Nucleus accumbens (tissue), 56 donors: Measurements from ENCODE around the gene C1orf35.

Experiments used
- DNase-seq, 56 donors: peaks; one replicate each; lab custom pipeline; 2025; lab: John Stamatoyannopoulos, UW

Gene C1orf35

DNA sequence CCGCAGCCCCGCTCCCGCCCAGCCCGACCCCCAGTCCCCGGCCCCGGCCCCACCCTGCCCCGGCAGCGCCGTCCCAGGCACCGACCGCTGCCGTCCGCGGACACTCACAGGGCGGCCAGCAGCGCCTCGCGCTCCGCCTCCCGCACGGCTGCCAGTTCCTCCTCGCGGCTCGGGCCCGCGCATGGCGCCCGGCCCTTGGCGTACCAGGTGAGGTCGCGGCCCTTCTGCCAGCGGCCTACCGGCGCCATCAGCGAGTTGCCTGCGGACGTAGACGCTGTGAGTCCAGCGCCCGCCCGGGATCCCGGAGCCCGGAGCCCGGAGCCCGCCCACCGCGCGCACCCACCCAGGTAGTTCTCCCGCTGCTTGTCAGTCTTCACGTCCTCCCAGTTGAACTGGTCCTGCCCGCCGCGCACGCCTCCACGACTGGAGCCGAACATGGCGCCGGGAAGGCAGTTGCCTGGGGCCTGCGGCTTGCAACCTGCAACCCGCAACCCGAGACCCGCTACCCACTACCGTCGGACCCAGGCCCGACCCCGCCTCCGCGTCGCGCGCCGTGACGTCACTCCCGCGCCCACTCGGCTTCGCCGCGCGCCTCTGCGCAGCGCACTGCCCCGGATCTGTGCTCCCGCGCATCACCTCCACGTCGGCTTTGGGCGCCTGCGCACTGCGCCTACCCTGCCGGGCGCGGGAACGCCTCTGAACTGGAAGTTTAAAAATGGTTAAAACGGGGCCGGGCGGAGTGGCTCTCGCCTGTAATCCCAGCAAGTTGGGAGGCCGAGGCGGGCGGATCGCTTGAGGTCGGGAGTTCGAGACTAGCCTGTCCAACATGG is at the start of gene C1orf35:
TSS of gene C1orf35 (minus strand) at position 535 of the 830 bp plus-strand sequence. CDS start at position 437, 98 bp downstream.
- DNase-seq, result peak in 55 of 56 donors; percentile 31 to 94 (median 83)

GRCh38 chr1:228152918-228153258 is 49.8 kb upstream of the C1orf35 start:
- no peak for DNase-seq

DNA sequence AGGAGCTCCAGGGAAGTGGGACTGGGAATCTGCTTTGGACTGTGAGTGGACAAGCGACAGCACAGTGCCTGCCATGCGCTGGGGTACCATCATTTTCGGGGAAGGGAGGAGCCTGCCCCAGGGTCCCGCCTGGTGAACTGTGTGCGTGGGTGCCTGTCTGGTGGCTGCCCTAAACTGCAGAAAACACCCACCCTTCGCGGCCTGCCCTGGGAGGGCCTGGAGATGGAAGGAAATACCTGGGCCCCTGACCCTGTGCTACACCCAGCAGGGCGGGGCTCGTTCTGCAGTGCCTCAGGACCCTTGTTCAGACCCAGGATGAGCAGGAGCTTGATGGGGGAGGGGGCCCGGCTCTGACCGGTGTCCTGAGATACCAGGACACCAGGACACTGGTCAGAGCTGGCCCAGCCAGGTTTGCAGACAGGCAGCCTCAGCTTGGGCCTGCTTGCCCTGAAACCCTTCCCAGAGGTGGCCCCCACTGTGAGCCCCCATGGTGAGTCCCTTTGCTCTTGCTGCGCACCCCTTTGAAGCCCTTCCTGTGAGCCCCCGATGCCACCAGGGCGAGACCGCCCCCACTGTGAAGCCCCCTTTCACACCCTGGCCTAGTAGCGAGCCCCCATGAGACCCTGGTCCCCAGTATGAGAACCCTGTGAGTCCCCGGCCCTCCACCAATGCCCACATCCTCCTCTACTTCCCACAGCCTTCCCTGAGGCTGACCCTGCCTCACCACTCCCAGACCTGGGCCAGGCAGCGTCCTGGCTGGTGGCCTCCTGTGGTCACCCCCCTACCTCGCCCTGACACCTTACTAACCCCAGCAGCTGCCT is 49.2 kb upstream of the C1orf35 start:
- no peak for DNase-seq

DNA sequence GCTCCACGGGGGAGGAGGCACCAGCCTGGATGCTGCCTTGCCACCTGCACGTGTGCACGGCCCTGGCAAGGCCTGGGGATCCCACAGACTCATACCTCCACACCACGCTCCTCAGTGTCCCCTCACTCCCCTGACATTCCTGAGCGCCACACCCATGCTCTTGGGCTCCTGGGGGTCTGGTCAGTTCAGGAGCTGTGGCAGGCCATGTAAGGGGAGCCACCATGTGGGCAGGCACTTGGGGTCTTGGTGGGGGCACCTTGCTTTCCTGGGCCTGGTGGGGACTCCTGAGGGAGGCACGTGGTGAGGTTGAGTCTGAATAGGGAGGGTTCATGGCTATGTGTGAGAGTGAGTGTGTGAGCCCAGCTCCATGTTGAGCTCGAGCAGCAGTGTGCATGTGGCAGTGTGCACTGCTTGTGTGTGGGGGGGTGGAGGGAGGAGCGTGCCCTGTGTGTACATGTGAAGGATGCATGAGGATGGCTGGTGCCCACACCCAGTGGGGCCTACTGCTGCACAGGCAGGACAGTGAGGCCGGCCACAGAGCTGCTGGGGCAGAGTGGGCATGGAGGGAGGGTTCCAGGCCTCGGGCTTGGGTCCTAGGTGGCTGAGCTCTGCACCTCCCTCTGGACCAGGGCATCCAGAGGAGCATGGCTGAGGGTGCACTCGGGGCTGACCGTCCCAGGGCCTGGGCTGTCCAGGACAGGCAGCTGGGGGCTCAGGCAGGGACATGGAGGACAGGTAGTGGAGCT is 48.2 kb upstream of the C1orf35 start:
- DNase-seq, result peak in 1 of 56 donors; percentile 20

GRCh38 chr1:228150461-228151179 is 47.5 kb upstream of the C1orf35 start:
- DNase-seq, result peak in 43 of 56 donors; percentile 10 to 82 (median 53)

- peak in 4 of 56 donors; percentile 31 to 58 (median 48) for DNase-seq
Measured at GRCh38 chr1:228150120-228150460, 47.0 kb upstream of the C1orf35 start.

DNA sequence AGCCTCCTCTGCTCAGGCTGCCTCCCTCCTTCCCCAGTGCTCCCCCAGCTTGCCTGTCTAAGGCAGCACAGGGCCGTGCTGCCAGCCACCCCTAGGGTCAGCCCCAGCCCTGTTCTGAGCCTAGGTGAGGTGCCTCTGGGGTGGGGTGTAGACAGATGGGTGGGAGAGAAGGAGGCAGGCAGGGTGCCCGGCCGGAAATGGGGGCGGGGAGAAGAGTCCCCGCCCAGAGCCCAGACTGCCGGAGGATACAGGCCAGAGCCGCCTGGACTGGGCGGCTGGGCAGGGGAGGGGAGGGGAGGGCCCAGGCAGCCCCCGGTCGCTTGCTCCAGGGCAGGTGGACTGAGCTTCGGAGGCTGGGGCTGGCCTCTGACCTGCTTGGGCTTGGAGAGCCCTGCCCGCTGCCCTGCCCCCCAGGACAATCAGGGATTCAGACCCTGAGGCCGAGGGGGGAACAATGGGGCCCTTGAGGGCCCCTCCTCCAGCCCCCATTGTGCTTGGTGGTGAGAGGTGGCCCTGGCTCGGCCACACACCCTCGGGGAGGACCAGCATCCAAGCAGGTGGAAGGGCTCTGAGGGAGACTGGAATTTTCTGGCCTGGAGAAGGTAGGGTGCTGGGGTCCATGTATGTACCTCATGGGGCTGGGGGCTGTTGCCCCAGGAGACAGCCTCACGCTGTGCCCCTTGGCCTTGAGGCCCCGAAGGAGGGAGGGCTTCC is 46.4 kb upstream of the C1orf35 start, which contains the start of gene GJC2:
TSS of gene GJC2 (plus strand) at position 525 of the 714 bp plus-strand sequence. CDS start 7,829 bp downstream, outside the sequence.
- DNase-seq, result peak in 34 of 56 donors; percentile 20 to 86 (median 55)

DNA sequence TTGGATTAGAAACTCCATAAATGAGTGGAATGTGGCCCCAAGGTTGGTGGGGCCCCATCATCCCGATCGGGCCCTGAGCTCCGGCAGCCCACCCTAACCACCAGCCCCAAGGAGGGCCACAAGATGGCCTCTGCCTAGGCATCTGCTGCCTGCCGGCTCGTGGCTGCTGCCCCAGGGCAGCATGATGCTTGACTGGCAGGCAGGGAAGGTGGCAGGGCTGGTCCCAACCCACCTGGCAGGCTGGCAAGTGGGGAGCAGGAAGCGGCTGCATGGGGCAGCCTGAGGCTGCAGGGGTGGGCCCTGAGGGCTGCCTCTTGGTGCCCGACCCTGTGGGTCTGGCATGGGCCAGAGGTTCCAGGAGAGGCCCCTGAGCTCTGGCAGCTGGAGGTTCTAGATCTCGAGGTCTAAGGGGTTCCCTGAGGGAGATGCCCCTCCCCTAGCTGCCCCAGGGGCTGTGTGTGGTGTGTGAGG is 45.8 kb upstream of the C1orf35 start:
- DNase-seq, result no peak

GRCh38 chr1:228148196-228148861 is 45.2 kb upstream of the C1orf35 start:
- peak in 1 of 56 donors; percentile 13 for DNase-seq

DNA sequence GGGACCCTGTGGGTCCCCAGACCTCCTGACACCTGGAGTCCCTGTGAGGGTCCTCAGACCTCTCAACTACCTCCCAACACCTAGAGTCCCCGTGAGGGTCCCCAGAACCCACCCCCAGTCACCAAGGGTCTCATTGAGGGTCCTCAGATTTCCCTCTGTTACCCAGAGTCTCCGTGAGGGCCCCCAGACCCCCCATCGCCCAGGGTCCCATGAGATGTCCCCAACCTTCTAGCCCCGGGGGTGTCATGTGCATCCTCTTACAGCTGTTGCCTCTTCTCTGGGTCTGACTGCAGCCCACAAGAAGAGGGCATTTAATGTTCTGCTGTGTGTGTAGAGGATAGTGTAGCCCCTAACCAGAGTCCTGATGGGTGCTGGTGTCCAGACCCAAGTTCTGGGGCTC is 44.6 kb upstream of the C1orf35 start:
- DNase-seq, result no peak

DNA sequence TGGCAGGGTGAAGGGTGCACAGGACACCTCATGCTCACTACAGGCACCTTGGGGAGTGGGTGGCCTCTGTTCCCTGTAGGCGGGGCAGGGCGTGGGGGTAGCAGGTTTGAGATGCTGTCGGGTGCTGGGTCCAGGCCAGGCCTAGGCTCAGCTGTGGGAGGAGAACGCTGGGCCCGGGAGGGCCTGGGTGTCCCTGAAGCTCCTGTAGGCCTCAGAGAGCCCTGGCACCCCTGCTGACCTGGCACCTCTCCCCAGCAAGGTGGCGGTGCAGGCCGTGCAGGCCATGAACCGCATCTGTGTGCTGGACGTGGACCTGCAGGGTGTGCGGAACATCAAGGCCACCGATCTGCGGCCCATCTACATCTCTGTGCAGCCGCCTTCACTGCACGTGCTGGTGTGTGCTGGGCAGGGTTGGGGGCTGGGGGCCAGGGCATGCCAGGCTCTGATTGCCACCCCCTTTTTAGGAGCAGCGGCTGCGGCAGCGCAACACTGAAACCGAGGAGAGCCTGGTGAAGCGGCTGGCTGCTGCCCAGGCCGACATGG is 44.1 kb upstream of the C1orf35 start:
- DNase-seq, result no peak

GRCh38 chr1:228146417-228147150 is 43.5 kb upstream of the C1orf35 start:
- no peak for DNase-seq

DNA sequence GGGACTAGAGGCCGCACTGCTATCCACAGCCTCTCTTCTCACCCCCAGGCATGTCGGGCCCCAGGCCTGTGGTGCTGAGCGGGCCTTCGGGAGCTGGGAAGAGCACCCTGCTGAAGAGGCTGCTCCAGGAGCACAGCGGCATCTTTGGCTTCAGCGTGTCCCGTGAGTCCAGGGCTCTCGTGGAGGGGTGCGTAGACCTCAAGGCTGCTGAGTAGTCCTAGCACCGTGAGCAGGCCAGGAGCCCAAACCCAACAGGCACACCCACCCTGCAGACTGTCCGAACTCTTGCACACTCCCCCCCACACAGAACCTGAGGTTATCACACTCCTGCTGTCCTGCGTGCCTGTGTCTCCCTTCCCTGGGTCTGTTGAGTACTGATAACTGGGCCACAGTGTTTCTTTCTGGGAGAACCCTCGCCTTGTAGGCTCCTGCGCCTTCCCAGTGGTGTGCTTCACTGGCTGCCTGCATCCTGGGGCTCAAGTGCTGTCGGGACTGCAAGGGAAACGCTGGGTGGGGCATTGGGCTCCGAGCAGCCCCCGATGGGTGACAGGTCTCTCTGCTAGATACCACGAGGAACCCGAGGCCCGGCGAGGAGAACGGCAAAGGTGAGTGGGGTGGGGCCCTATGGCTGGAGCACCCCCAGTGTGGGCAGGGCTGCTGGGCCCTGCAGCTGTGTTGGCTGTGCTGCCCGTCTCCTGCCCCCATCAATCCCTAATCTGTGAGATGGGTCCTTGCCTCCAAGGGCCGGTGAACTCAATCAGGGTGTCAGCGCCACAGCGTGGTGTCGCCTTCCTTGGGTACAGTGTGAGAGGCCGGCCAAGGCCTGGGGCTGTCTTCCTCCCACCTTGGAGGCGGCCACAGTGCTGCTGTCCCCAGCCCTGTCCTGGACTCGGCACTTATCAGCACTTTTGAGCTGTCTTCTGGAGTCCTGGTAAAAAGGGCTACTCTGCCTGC is 42.6 kb upstream of the C1orf35 start:
- DNase-seq, result no peak

GRCh38 chr1:228144993-228145343 is 41.8 kb upstream of the C1orf35 start:
- no peak for DNase-seq

DNA sequence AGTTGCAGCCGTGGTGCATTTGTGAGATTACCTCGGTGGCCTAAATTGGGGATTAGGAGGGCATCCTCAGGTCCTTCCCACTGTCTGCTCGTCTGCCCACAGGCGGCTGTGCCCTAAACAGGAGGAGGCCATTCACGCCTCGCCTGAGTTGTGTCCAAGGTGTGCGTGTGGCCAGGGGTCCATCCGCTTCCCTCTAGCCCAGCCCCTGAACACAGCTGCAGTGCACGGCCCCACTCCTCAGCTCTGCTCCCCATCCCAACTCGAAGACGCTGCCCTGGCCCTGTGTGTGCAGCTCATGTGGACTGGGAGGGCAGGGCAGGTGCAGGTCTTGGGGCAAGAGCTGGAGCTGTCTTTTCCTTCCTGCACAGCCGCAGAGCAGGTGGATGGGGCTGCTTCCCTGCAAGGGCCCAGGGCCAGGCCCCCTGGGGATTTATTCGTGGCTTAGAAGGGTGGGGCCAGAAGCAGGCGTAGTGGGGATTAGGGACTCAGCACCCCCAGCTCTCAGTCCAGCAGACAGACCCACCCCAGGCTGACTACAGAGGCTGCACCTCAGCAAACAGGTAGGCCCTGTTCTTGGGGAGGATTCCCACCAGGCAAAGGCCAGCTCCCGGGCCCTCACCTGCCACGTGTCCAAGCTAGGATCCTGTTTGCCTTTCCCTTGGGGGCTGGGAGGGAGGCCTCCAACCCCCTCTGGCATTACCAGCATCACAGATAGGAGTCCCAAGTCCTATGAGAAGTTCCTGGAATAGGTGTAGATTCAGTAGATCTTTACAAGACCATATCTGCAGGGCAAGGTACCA is 41.3 kb upstream of the C1orf35 start:
- DNase-seq, result no peak
